MCF 10A (cell line): Measurements from ENCODE around the gene GON7. TPM values are rescaled to one million over a fixed set of nuclear protein-coding genes. Genes with fewer than 3 reads are reported as not detected.
A peak's percentile ranks its signal among the peaks of the same experiment; 100 is the strongest.

Experiments
- BruUV-seq: library from RNA; stranded (reverse); fragments of 400-500 nt; replicated peaks from 2 replicates; lab custom pipeline; 2021; lab: Mats Ljungman, UMichigan
- CTCF ChIA-PET: fragments of 300-600 bp; sonication (Branson Sonifier 250); formaldehyde crosslinking; extraction: SDS; loops from one replicate; lab custom pipeline; 2021; ENCODE audit warnings: antibody characterized with exemption, inconsistent platforms; lab: Yijun Ruan, JAX
- POLR2A ChIA-PET: fragments of 300-600, 350-650 bp; sonication (Branson Sonifier 250); formaldehyde crosslinking; extraction: SDS; loops from one replicate; lab custom pipeline; 2020; ENCODE audit warnings: antibody characterized with exemption, inconsistent platforms; lab: Yijun Ruan, JAX
- DNase-seq: peaks from one replicate; pipeline ENCODE4 v3.0.0-alpha.2; 2018; ENCODE audit not compliant: unreplicated experiment
- H3K27ac Mint-ChIP-seq: one replicate; pipeline ENCODE4 v1.8.0; 2022; ENCODE audit warnings: mild to moderate bottlenecking, low read depth, mixed read lengths; ENCODE audit not compliant: unreplicated experiment
- H3K27me3 Mint-ChIP-seq: one replicate; pipeline ENCODE4 v1.8.0; 2022; ENCODE audit warnings: mixed read lengths; ENCODE audit not compliant: insufficient read depth, unreplicated experiment
- H3K36me3 Mint-ChIP-seq: one replicate; pipeline ENCODE4 v1.8.0; 2022; ENCODE audit warnings: mild to moderate bottlenecking, moderate library complexity, mixed read lengths; ENCODE audit not compliant: insufficient read depth, unreplicated experiment
- H3K4me1 Mint-ChIP-seq: one replicate; pipeline ENCODE4 v1.8.0; 2022; ENCODE audit warnings: mixed read lengths; ENCODE audit not compliant: insufficient read depth, unreplicated experiment
- H3K4me3 Mint-ChIP-seq: one replicate; pipeline ENCODE4 v1.8.0; 2022; ENCODE audit warnings: mild to moderate bottlenecking, moderate library complexity, mixed read lengths; ENCODE audit not compliant: unreplicated experiment
- H3K9me3 Mint-ChIP-seq: one replicate; pipeline ENCODE4 v1.8.0; 2022; ENCODE audit warnings: mixed read lengths; ENCODE audit not compliant: unreplicated experiment
- CTCF ChIP-seq: fragments of 200-600 bp; IDR thresholded peaks from one replicate; pipeline ENCODE4 v1.8.0; 2022; ENCODE audit warnings: antibody characterized with exemption, mild to moderate bottlenecking; ENCODE audit not compliant: unreplicated experiment
- intact Hi-C: fragments of 100-400 bp; cut with micrococcal nuclease; formaldehyde crosslinking; loops from 2 replicates; pipeline ENCODE4 v1.14.1; 2022
- total RNA-seq: library from RNA; stranded (reverse); gene quantifications from 2 replicates; pipeline ENCODE4 v1.2.3, GENCODE V29; 2022

Gene GON7
- total RNA-seq, 1 experiment from 2014 or later: 9.9 TPM

DNA sequence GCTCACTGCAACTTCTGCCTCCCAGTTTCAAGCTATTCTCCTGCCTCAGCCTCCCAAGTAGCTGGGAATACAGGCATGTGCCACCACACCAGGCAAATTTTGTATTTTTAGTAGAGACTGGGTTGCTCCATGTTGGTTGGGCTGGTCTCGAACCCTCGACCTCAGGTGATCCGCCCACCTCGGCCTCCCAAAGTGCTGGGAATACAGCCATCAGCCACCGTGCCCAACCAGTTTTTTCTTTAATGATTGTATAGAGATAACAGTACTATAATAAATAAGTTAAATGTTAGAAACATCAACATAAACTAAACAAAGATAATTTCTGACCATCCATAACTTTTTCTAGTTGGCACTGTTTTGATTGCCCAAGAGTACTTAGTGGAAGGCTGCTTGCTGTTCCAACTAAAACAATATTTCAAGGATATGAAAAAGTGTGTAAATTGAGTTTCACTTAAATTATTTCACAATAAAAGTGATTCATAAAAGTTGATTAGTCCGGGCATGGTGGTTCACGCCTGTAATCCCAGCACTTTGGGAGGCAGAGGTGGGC lies 5.6 kb downstream of the GON7 start:
- CTCF ChIA-PET: interaction anchor here (0.6 to 0.7 kb wide), 2 partner anchors 22 to 67 kb away, joined by 3 to 5 read pairs; no protein-coding TSS in a partner anchor
- POLR2A ChIA-PET: interaction anchor here (1.1 kb wide), 1 partner anchor 14 kb away, joined by 3 read pairs; no protein-coding TSS in a partner anchor
- no peaks in the 10 kb centered on the region for H3K9me3 Mint-ChIP-seq
- H3K36me3 Mint-ChIP-seq: peaks cover 27% of the 10 kb centered on the region
- no peak for TF ChIP-seq CTCF
- H3K27me3 Mint-ChIP-seq: no peaks in the 10 kb centered on the region
- H3K27ac Mint-ChIP-seq: peak overlapping the region; percentile 39
- intact Hi-C loops: loop anchor here (10.0 kb wide), 1 partner anchor 344 kb away; no protein-coding TSS in a partner anchor
- BruUV-seq: no TSS peak
- peaks cover 6% of the 10 kb centered on the region for H3K4me1 Mint-ChIP-seq
- peak; percentile 24 for DNase-seq
- H3K4me3 Mint-ChIP-seq: no peak overlapping the region

DNA sequence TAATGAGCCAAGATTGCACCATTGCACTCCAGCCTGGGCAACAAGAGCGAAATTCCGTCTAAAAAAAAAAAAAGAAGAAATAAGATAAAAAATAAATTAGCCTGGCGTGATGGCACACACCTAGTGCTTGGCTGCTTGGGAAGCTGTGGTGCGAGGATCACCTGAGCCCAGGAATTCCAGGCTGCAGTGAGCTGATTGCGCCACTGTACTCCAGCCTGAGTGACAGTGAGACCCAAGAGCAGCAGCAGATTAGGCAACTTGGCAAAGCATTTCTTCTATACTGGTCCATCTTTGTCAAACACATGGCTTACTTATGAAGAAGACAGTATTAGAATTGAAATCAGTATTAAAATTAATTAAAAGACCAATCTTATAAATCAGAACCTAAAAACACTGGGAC lies 6.3 kb downstream of the GON7 start:
- intact Hi-C loops: loop anchor here (10.0 kb wide), 1 partner anchor 344 kb away; no protein-coding TSS in a partner anchor
- H3K27me3 Mint-ChIP-seq: no peaks in the 10 kb centered on the region
- no peak overlapping the region for H3K4me3 Mint-ChIP-seq
- no peaks in the 10 kb centered on the region for H3K9me3 Mint-ChIP-seq
- ChIA-PET CTCF (interaction anchor here (0.7 kb wide), 1 partner anchor 22 kb away, joined by 5 read pairs; no protein-coding TSS in a partner anchor), POLR2A (no interaction called here)
- DNase-seq: peak; percentile 54
- no peak for TF ChIP-seq CTCF
- peaks cover 23% of the 10 kb centered on the region for H3K36me3 Mint-ChIP-seq
- H3K4me1 Mint-ChIP-seq: peaks cover 6% of the 10 kb centered on the region
- no peak overlapping the region for H3K27ac Mint-ChIP-seq
- no TSS peak for BruUV-seq

DNA sequence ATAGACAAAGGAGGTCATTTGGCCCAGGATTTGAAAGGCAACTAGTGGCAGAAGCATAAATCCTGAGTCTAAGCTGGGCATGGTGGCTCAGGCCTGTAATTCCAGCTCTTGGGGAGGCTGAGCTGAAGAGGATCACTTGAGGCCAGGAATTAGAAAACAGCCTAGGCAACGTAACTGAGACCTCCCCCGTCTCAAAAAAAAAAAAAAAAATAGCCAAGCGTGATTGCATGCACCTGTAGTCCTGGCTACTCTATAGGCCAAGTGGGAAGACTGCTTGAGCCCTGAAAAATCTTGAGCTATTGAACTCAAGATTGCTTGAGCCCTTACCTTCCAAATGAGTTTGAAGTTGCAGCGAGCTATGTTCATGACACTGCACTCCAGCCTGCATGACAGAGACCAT lies 7.8 kb downstream of the GON7 start:
- intact Hi-C loops: no loop called here
- DNase-seq: no peak
- CTCF ChIA-PET: interaction anchor here (0.6 to 1.6 kb wide), 8 partner anchors 14 to 693 kb away, joined by 3 to 6 read pairs (median 4); partner anchors contain the start of genes LYSET and MOAP1
- Mint-ChIP-seq H3K27me3 (no peaks in the 10 kb centered on the region), H3K4me3 (no peak overlapping the region), H3K4me1 (peaks cover under 1% of the 10 kb centered on the region), H3K36me3 (peaks cover 22% of the 10 kb centered on the region), H3K9me3 (no peaks in the 10 kb centered on the region), H3K27ac (no peak overlapping the region)
- POLR2A ChIA-PET: no interaction called here
- BruUV-seq: no TSS peak
- TF ChIP-seq CTCF: no peak

GRCh38 chr14:93195316-93195999 lies 11.4 kb downstream of the GON7 start:
- no peak overlapping the region for H3K27ac Mint-ChIP-seq
- POLR2A ChIA-PET: interaction anchor here (0.9 to 3.6 kb wide), 3 partner anchors 11 to 45 kb away, joined by 3 to 20 read pairs (median 17); partner anchors contain the start of genes GON7, LYSET, MOAP1 and UBR7
- intact Hi-C loops: no loop called here
- TF ChIP-seq CTCF: no peak
- H3K4me3 Mint-ChIP-seq: no peak overlapping the region
- no TSS peak for BruUV-seq
- peaks cover 26% of the 10 kb centered on the region for H3K36me3 Mint-ChIP-seq
- CTCF ChIA-PET: interaction anchor here (0.6 to 2.1 kb wide), 4 partner anchors 10 to 331 kb away, joined by 3 to 9 read pairs (median 4); partner anchors contain the start of genes GON7, LYSET, MOAP1 and UBR7
- no peaks in the 10 kb centered on the region for H3K4me1 Mint-ChIP-seq
- no peak for DNase-seq
- no peaks in the 10 kb centered on the region for H3K27me3 Mint-ChIP-seq
- H3K9me3 Mint-ChIP-seq: no peaks in the 10 kb centered on the region
